NCI-H2171 (cell line): Measurements from ENCODE around the gene FAM98C.
"Not testable (repeated sequence)": the region's sequence is repeated elsewhere in the genome, so short reads cannot be mapped to it uniquely, and the experiment has no call there.

Experiments used
- DNase-seq: peaks from one replicate; lab custom pipeline; 2025; lab: John Stamatoyannopoulos, UW

FAM98C gene

GRCh38 chr19:38427035-38427677, 24.3 kb downstream of the FAM98C start:
- DNase-seq: not testable (repeated sequence)

GRCh38 chr19:38429055-38429810, 26.3 kb downstream of the FAM98C start:
- DNase-seq: no peak

GRCh38 chr19:38429811-38430156, 26.9 kb downstream of the FAM98C start:
- DNase-seq: no peak

- no peak for DNase-seq
Measured at GRCh38 chr19:38430931-38431330, 28.0 kb downstream of the FAM98C start.

- DNase-seq: no peak
Measured at GRCh38 chr19:38433268-38433733, 30.4 kb downstream of the FAM98C start, which contains the start of gene RYR1. RYR1 (plus strand) TSS chr19:38433691; CDS start chr19:38433830, 139 bp downstream.

- no peak for DNase-seq
Measured at GRCh38 chr19:38434549-38435051, 31.7 kb downstream of the FAM98C start.

GRCh38 chr19:38437295-38437694, 34.4 kb downstream of the FAM98C start:
- no peak for DNase-seq

- no peak for DNase-seq
Measured at GRCh38 chr19:38437917-38438316, 35.0 kb downstream of the FAM98C start.

- DNase-seq: no peak
Measured at GRCh38 chr19:38440592-38440991, 37.7 kb downstream of the FAM98C start.

- DNase-seq: no peak
Measured at GRCh38 chr19:38441657-38442348, 38.9 kb downstream of the FAM98C start.

- no peak for DNase-seq
Measured at GRCh38 chr19:38442736-38443135, 39.8 kb downstream of the FAM98C start.

GRCh38 chr19:38443458-38443999, 40.6 kb downstream of the FAM98C start:
- no peak for DNase-seq

GRCh38 chr19:38444026-38444425, 41.1 kb downstream of the FAM98C start:
- DNase-seq: no peak

- no peak for DNase-seq
Measured at GRCh38 chr19:38445362-38445761, 42.5 kb downstream of the FAM98C start.

GRCh38 chr19:38448225-38448624, 45.3 kb downstream of the FAM98C start:
- no peak for DNase-seq

GRCh38 chr19:38449518-38449917, 46.6 kb downstream of the FAM98C start:
- no peak for DNase-seq

- DNase-seq: no peak
Measured at GRCh38 chr19:38451036-38451435, 48.1 kb downstream of the FAM98C start.

- DNase-seq: no peak
Measured at GRCh38 chr19:38451629-38452028, 48.7 kb downstream of the FAM98C start.

GRCh38 chr19:38452430-38453366, 49.8 kb downstream of the FAM98C start:
- no peak for DNase-seq

GRCh38 chr19:38453596-38453995, 50.7 kb downstream of the FAM98C start:
- DNase-seq: no peak

- DNase-seq: no peak
Measured at GRCh38 chr19:38455031-38455430, 52.1 kb downstream of the FAM98C start.
